ENCODE measurements around the gene RFX5. TPM values are rescaled to one million over a fixed set of nuclear protein-coding genes. Genes with fewer than 3 reads are reported as not detected.

Gene RFX5
- total RNA-seq, 4 donors from 2014 or later, result 36.0 to 69.9 (median 58.4) TPM

DNA sequence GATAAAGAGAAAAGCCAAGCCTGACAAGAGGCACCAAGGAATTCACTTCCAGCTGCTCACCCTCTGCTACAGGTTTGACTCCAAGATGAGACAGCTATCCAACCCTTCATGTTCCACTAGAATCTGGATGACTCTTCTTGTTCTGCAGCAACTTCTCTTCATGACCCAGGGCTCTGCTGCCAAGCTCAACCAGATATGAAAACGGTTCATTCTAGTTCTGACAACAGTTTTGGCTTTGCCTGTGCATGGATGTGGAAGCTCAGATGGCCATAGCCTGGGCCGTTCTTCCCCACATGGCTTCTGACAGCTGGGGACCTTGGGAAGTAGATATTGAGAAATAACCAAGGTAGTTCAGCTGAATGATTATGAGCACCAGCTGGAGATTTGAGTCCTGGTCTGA is 33.6 kb downstream of the RFX5 start:
- WGBS, 2 donors, result 60 to 76% methylated on average over 2 of the region's 2 CpGs
- intact Hi-C loops (cut with DNase I), result no loop called here
- Histone ChIP-seq H3K27ac (peak overlapping the region in 2 of 3 donors; percentile 23 to 24), H3K4me3 (replicated peaks in 1 of 3) (no peak overlapping the region), H3K4me1 (peaks cover 15 to 28% of the 10 kb centered on the region in 2 donors), H3K27me3 (no peaks in the 10 kb centered on the region), H3K9me3 (no peaks in the 10 kb centered on the region), H3K36me3 (peaks cover 17 to 38% of the 10 kb centered on the region in 2 donors)
- no peak for DNase-seq
- no peak for TF ChIP-seq POLR2A (IDR thresholded peaks at IDR 0.05)
- TF ChIP-seq, protein P1, sequence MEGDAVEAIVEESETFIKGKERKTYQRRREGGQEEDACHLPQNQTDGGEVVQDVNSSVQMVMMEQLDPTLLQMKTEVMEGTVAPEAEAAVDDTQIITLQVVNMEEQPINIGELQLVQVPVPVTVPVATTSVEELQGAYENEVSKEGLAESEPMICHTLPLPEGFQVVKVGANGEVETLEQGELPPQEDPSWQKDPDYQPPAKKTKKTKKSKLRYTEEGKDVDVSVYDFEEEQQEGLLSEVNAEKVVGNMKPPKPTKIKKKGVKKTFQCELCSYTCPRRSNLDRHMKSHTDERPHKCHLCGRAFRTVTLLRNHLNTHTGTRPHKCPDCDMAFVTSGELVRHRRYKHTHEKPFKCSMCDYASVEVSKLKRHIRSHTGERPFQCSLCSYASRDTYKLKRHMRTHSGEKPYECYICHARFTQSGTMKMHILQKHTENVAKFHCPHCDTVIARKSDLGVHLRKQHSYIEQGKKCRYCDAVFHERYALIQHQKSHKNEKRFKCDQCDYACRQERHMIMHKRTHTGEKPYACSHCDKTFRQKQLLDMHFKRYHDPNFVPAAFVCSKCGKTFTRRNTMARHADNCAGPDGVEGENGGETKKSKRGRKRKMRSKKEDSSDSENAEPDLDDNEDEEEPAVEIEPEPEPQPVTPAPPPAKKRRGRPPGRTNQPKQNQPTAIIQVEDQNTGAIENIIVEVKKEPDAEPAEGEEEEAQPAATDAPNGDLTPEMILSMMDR (IDR thresholded peaks at IDR 0.05), result no peak

DNA sequence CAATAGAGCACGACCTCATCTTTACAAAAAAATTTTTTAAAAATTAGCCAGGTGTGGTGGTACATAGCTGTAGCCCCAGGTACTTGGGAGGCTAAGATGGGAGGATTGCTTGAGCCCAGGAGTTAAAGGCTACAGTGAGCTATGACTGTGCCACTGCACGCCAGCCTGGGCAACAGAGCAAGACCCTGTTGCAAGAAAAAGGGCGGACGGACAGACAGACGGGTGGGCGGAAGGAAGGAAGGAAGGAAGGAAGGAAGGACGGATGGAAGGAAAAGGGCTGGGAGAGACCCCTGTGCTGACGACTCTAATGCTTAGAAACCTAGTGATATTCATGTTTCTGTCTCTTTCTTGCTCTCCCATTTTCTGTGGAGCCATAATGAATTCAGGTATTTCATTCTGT is 34.2 kb downstream of the RFX5 start:
- intact Hi-C loops (cut with DNase I), result no loop called here
- Histone ChIP-seq H3K27me3 (no peaks in the 10 kb centered on the region), H3K27ac (peak overlapping the region in 1 of 3 donors; percentile 73), H3K4me1 (peaks cover 15 to 28% of the 10 kb centered on the region in 2 donors), H3K9me3 (no peaks in the 10 kb centered on the region), H3K36me3 (peaks cover 22 to 45% of the 10 kb centered on the region in 2 donors), H3K4me3 (replicated peaks in 1 of 3) (no peak overlapping the region)
- TF ChIP-seq POLR2A (IDR thresholded peaks at IDR 0.05), result no peak
- TF ChIP-seq, protein P1 (IDR thresholded peaks at IDR 0.05), result no peak
- 87 to 94% methylated on average over 8 of the region's 8 CpGs for WGBS, 2 donors
- DNase-seq, result no peak

DNA sequence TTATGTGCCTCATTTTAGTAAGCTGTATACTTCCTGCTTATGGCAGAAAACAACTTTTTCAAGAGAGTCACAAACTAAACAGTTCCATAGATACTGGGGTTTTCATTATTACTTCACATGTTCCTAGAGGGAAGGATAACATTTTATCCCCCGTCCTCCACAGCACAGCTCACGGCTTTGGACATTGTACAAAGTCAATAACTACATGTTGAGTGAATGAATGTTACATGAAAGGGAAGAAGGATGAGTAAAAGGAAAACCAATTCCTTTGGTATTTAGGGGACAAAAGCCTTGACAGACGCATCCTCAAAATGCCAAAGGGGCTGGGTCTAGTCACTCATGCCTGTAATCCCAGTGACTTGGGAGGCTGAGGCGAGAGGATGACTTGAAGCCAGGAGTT is 34.6 kb downstream of the RFX5 start:
- intact Hi-C loops (cut with DNase I), result no loop called here
- Histone ChIP-seq H3K4me3 (replicated peaks in 1 of 3) (no peak overlapping the region), H3K4me1 (peaks cover 15 to 28% of the 10 kb centered on the region in 2 donors), H3K9me3 (no peaks in the 10 kb centered on the region), H3K27ac (peak overlapping the region in 2 of 3 donors; percentile 42 to 73), H3K36me3 (peaks cover 26 to 46% of the 10 kb centered on the region in 2 donors), H3K27me3 (no peaks in the 10 kb centered on the region)
- no peak for TF ChIP-seq POLR2A (IDR thresholded peaks at IDR 0.05)
- TF ChIP-seq, protein P1 (IDR thresholded peaks at IDR 0.05), result no peak
- DNase-seq, result no peak
- 92 to 99% methylated on average over 4 of the region's 4 CpGs for WGBS, 2 donors

DNA sequence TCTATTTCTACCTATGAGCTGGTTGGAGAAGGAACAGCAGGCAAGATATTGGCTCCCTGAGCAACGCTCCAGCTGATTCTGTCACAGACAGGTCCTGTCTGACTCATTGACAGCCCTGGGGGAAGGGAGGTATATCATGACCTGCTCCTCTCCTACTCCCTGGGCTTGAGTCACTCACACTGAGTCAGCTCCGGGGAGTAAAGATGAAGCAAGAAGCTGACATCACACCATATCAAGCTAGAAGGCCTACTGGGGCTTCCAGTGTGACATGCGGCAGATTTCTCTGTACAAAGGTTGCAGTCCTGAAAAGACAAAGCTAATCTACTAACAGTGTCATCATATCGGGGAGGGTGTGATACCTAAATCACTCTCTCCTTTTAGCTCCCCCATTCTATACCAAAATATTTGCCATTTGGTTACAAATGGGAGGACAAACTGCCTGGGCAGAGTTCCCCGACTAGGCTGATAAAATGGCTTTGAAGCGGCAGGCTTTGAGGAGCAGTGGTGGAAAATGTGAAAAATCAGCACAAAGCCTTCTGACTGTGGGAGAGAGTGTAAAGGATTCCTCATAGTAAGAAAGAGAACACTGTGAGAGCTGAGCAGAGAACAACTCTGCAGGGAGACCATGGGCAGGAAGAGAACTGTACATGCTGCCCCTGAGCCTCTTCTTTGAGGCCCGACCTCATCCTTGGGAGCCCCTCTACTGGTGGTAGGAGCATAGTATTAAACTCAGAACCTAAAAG is 35.3 kb downstream of the RFX5 start:
- peak; percentile 35 to 37 for DNase-seq
- H3K4me3 ChIP-seq (replicated peaks in 1 of 3), result no peak overlapping the region
- WGBS, 2 donors, result 73 to 78% methylated on average over 7 of the region's 7 CpGs
- peak overlapping the region; percentile 41 to 73 (median 42) for H3K27ac ChIP-seq
- H3K9me3 ChIP-seq, result no peaks in the 10 kb centered on the region
- intact Hi-C loops (cut with DNase I), result no loop called here
- H3K27me3 ChIP-seq, result no peaks in the 10 kb centered on the region
- H3K4me1 ChIP-seq, result peaks cover 15 to 28% of the 10 kb centered on the region in 2 donors
- TF ChIP-seq, protein P1 (IDR thresholded peaks at IDR 0.05), result no peak
- no peak for TF ChIP-seq POLR2A (IDR thresholded peaks at IDR 0.05)
- H3K36me3 ChIP-seq, result peaks cover 33 to 49% of the 10 kb centered on the region in 2 donors

DNA sequence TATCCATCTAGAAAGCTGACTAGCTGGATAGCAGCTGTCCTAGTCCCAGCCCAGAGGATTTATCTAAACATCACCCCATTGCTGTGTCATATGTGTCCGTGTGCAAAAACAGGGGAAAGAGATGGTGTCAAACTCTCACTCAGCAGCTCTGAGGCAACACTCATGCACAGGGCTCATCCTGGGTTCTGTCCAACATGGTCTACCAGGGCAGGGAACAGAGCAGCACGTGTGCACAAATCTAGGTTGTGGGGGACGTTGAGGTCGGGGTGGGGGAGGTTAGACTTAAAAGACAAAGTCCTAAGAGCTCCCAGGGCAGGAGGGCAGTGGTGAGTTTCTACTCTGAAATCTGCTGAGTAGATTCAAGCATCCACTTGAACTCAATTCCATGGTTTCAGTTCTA is 36.0 kb downstream of the RFX5 start:
- DNase-seq, result no peak
- 70 to 75% methylated on average over 4 of the region's 4 CpGs for WGBS, 2 donors
- H3K36me3 ChIP-seq, result peaks cover 37 to 53% of the 10 kb centered on the region in 2 donors
- intact Hi-C loops (cut with DNase I), result no loop called here
- peak overlapping the region in 1 of 3 donors; percentile 35 for H3K27ac ChIP-seq
- no peak for TF ChIP-seq POLR2A (IDR thresholded peaks at IDR 0.05)
- TF ChIP-seq, protein P1 (IDR thresholded peaks at IDR 0.05), result no peak
- H3K27me3 ChIP-seq, result no peaks in the 10 kb centered on the region
- no peaks in the 10 kb centered on the region for H3K9me3 ChIP-seq
- no peak overlapping the region for H3K4me3 ChIP-seq (replicated peaks in 1 of 3)
- peaks cover 15 to 28% of the 10 kb centered on the region in 2 donors for H3K4me1 ChIP-seq

Data from thyroid gland (tissue), 4 donors.